Endodermal cell (in vitro differentiated cells): Measurements from ENCODE around the gene CELA3B. TPM values are rescaled to one million over a fixed set of nuclear protein-coding genes. Genes with fewer than 3 reads are reported as not detected.
"Not testable (repeated sequence)": the region's sequence is repeated elsewhere in the genome, so short reads cannot be mapped to it uniquely, and the experiment has no call there.

Source experiments
- DNase-seq: peaks from one replicate; pipeline ENCODE4 v3.0.0-alpha.2; 2017
- H3K27ac ChIP-seq: 2 replicates; pipeline ENCODE4 v1.5.1; 2013; ENCODE audit warnings: mild to moderate bottlenecking, low read depth, low read length, moderate library complexity
- H3K27me3 ChIP-seq: 2 replicates; pipeline ENCODE4 v1.6.1; 2013; ENCODE audit warnings: mild to moderate bottlenecking, low read length, moderate library complexity; ENCODE audit not compliant: insufficient read depth, control insufficient read depth, poor library complexity, severe bottlenecking
- H3K36me3 ChIP-seq: 2 replicates; pipeline ENCODE4 v1.7.0; 2013; ENCODE audit warnings: mild to moderate bottlenecking, low read length, moderate library complexity; ENCODE audit not compliant: control insufficient read depth, insufficient read depth
- H3K4me1 ChIP-seq: one replicate; pipeline ENCODE4 v1.7.0; 2013; ENCODE audit warnings: low read length; ENCODE audit not compliant: control insufficient read depth, insufficient read depth
- H3K4me3 ChIP-seq: 2 replicates; pipeline ENCODE4 v1.5.1; 2013; ENCODE audit warnings: mild to moderate bottlenecking, low read length, moderate library complexity
- H3K9ac ChIP-seq: 2 replicates; pipeline ENCODE4 v1.6.1; 2013; ENCODE audit warnings: mild to moderate bottlenecking, low read length, moderate library complexity; ENCODE audit not compliant: poor library complexity, severe bottlenecking; ENCODE audit errors: extremely low read depth
- H3K9me3 ChIP-seq: 2 replicates; pipeline ENCODE4 v1.6.1; 2013; ENCODE audit warnings: mild to moderate bottlenecking, low read length, moderate library complexity; ENCODE audit not compliant: control insufficient read depth
- H3K27ac Mint-ChIP-seq: 2 replicates; pipeline ENCODE4 v1.8.0; 2020; ENCODE audit warnings: mixed read lengths
- H3K27me3 Mint-ChIP-seq: 2 replicates; pipeline ENCODE4 v1.8.0; 2021; ENCODE audit warnings: mild to moderate bottlenecking, mixed read lengths; ENCODE audit not compliant: insufficient read depth
- H3K36me3 Mint-ChIP-seq: 2 replicates; pipeline ENCODE4 v1.8.0; 2020; ENCODE audit warnings: low read depth, mixed read lengths
- H3K4me1 Mint-ChIP-seq: 2 replicates; pipeline ENCODE4 v1.8.0; 2020; ENCODE audit warnings: mixed read lengths
- H3K4me3 Mint-ChIP-seq: 2 replicates; pipeline ENCODE4 v1.8.0; 2020; ENCODE audit warnings: mild to moderate bottlenecking, moderate library complexity, mixed read lengths
- H3K9me3 Mint-ChIP-seq: 2 replicates; pipeline ENCODE4 v1.8.0; 2020; ENCODE audit warnings: mild to moderate bottlenecking, mixed read lengths
- WGBS, 2 experiments: methylation state at CpG; one replicate each; pipeline versions ENCODE4 v1.1.5 to v1.1.7; 2013; ENCODE audit warnings: missing lambda C conversion rate in 2 of 2, mixed read lengths in 1 of 2; ENCODE audit not compliant: insufficient coverage in 1 of 2, insufficient read length in 1 of 2; 5-methylcytosine and 5-hydroxymethylcytosine counted together
- total RNA-seq, 2 donors: library from RNA; stranded (reverse); fragmentation: NEBNext Ultra II Directional in 1 of 2; extraction: Animal tissue kit (Norgen Biotek cat#: 25700) in 1 of 2; gene quantifications; 2 replicates in 1 of 2; 3 replicates in 1 of 2; pipeline ENCODE4 v1.2.1, GENCODE V29; 2021
- TF ChIP-seq, protein P1 (sequence below): fragments of 200-600 bp; sonication (generic); conservative IDR thresholded peaks from 2 replicates; pipeline ENCODE4 v1.5.0; 2021; ENCODE audit warnings: antibody characterized with exemption, mild to moderate bottlenecking

Gene CELA3B
- total RNA-seq, 2 donors from 2014 or later, result not detected

GRCh38 chr1:22030473-22030872 lies 53.7 kb downstream of the CELA3B start:
- Mint-ChIP-seq H3K27ac (no peak overlapping the region), H3K9me3 (no peaks in the 10 kb centered on the region), H3K27me3 (no peaks in the 10 kb centered on the region), H3K36me3 (peaks cover 4% of the 10 kb centered on the region), H3K4me3 (no peak overlapping the region), H3K4me1 (peaks cover 23% of the 10 kb centered on the region)
- no peak overlapping the region for H3K9ac ChIP-seq
- H3K9me3 ChIP-seq, result no peaks in the 10 kb centered on the region
- H3K27me3 ChIP-seq, result no peaks in the 10 kb centered on the region
- H3K4me1 ChIP-seq, result no peaks in the 10 kb centered on the region
- no peak overlapping the region for H3K4me3 ChIP-seq
- no peak for DNase-seq
- TF ChIP-seq, protein P1, sequence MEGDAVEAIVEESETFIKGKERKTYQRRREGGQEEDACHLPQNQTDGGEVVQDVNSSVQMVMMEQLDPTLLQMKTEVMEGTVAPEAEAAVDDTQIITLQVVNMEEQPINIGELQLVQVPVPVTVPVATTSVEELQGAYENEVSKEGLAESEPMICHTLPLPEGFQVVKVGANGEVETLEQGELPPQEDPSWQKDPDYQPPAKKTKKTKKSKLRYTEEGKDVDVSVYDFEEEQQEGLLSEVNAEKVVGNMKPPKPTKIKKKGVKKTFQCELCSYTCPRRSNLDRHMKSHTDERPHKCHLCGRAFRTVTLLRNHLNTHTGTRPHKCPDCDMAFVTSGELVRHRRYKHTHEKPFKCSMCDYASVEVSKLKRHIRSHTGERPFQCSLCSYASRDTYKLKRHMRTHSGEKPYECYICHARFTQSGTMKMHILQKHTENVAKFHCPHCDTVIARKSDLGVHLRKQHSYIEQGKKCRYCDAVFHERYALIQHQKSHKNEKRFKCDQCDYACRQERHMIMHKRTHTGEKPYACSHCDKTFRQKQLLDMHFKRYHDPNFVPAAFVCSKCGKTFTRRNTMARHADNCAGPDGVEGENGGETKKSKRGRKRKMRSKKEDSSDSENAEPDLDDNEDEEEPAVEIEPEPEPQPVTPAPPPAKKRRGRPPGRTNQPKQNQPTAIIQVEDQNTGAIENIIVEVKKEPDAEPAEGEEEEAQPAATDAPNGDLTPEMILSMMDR, result no peak
- no peak overlapping the region for H3K27ac ChIP-seq
- WGBS, 2 experiments, result 91 to 100% methylated on average over 2 to 3 of the region's 3 CpGs
- peaks cover 10% of the 10 kb centered on the region for H3K36me3 ChIP-seq

DNA sequence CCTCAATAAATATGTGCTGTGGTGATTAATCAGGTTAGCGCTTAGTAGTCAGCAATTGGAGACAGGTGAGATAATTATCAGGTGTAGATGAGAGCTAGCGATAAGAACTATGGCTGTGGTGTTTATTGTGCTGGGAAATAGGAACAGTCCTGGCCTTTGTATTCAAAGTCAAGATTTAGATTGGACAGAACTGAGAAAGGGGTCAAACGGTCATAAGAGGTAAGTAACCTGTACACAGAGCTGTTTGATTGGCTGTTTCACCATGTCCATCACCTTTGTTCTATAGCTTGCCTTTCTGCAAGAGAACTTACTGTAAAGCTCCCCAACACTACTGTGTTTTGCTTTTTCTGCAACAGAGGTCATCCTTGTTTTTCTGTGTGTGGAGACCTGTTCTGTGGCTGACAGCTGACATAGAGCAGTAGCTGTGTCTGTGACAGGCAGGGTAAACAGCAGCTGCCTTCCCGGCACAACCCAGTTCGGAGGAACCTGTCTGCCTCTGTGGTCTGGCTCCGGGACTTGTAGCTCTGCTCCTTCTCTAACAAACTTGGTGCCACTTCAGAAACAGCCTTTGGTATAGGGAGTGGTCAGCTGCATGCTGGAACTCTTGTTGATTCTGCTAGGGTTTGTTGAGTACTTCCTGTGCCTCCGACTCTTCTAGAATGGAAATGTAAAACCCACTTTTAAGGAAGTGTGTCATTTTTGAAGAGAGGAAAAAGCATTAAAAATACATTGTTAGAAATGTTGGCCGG lies 54.6 kb downstream of the CELA3B start:
- Mint-ChIP-seq H3K27me3 (no peaks in the 10 kb centered on the region), H3K9me3 (no peaks in the 10 kb centered on the region), H3K27ac (no peak overlapping the region), H3K4me1 (peaks cover 20% of the 10 kb centered on the region), H3K4me3 (no peak overlapping the region), H3K36me3 (peaks cover 4% of the 10 kb centered on the region)
- H3K9me3 ChIP-seq, result no peaks in the 10 kb centered on the region
- no peak overlapping the region for H3K9ac ChIP-seq
- H3K27ac ChIP-seq, result no peak overlapping the region
- TF ChIP-seq, protein P1, result no peak
- no peak overlapping the region for H3K4me3 ChIP-seq
- peaks cover 10% of the 10 kb centered on the region for H3K36me3 ChIP-seq
- H3K27me3 ChIP-seq, result no peaks in the 10 kb centered on the region
- WGBS, 2 experiments, result 91 to 95% methylated on average over 8 of the region's 8 CpGs
- no peaks in the 10 kb centered on the region for H3K4me1 ChIP-seq
- no peak for DNase-seq

DNA sequence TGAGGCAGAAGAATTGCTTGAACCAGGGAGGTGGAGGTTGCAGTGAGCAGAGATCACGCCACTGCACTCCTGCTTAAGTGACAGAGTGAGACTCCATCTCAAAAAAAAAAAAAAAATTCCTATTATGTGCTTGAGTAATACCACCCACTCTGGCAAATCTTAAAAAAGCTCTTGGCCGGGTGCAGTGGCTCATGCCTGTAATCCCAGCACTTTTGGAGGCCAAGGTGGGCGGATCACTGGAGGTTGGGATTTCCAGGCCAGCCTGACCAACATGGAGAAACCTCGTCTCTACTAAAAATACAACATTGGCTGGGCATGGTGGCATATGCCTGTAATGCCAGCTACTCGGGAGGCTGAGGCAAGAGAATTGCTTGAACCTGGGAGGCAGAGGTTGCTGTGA lies 58.0 kb downstream of the CELA3B start:
- H3K9me3 Mint-ChIP-seq, H3K27me3 Mint-ChIP-seq, DNase-seq, H3K27ac ChIP-seq, H3K4me3 ChIP-seq, H3K4me3 Mint-ChIP-seq, H3K27me3 ChIP-seq, H3K9me3 ChIP-seq, H3K4me1 ChIP-seq, H3K27ac Mint-ChIP-seq, H3K36me3 Mint-ChIP-seq, H3K9ac ChIP-seq: not testable (repeated sequence)
- 83 to 95% methylated on average over 4 to 5 of the region's 5 CpGs for WGBS, 2 experiments
- H3K4me1 Mint-ChIP-seq, result peaks cover 14% of the 10 kb centered on the region
- H3K36me3 ChIP-seq, result peaks cover 10% of the 10 kb centered on the region
